GM19023 (cell line): Measurements from ENCODE around the gene CMIP.
"Not testable (repeated sequence)": the region's sequence is repeated elsewhere in the genome, so short reads cannot be mapped to it uniquely, and the experiment has no call there.

ENCODE experiments used
- ATAC-seq: cut with Tn5 transposase; IDR thresholded peaks from one replicate; pipeline ENCODE4 v1.9.1; 2021; ENCODE audit warnings: mild to moderate bottlenecking, moderate library complexity; ENCODE audit not compliant: unreplicated experiment

Gene CMIP

GRCh38 chr16:81444448-81445121 is at the start of gene CMIP:
Gene CMIP, plus strand, starts transcription at chr16:81444808.
- ATAC-seq: peak; percentile 77

- ATAC-seq: no peak
Measured at GRCh38 chr16:81394966-81395655, 49.5 kb upstream of the CMIP start.

GRCh38 chr16:81397058-81397878 is 47.3 kb upstream of the CMIP start:
- no peak for ATAC-seq

- no peak for ATAC-seq
Measured at GRCh38 chr16:81397879-81398520, 46.6 kb upstream of the CMIP start.

- ATAC-seq: no peak
Measured at GRCh38 chr16:81399909-81400308, 44.7 kb upstream of the CMIP start.

GRCh38 chr16:81401035-81401950 is 43.3 kb upstream of the CMIP start:
- ATAC-seq: no peak

GRCh38 chr16:81403208-81403600 is 41.4 kb upstream of the CMIP start:
- no peak for ATAC-seq

GRCh38 chr16:81403601-81404391 is 40.8 kb upstream of the CMIP start:
- ATAC-seq: peak; percentile 80

GRCh38 chr16:81405002-81405401 is 39.6 kb upstream of the CMIP start:
- not testable (repeated sequence) for ATAC-seq

GRCh38 chr16:81405702-81406113 is 38.9 kb upstream of the CMIP start:
- ATAC-seq: no peak

GRCh38 chr16:81408409-81408950 is 36.1 kb upstream of the CMIP start:
- ATAC-seq: no peak

GRCh38 chr16:81409016-81409556 is 35.5 kb upstream of the CMIP start:
- ATAC-seq: no peak

GRCh38 chr16:81410643-81411293 is 33.8 kb upstream of the CMIP start:
- ATAC-seq: no peak

- no peak for ATAC-seq
Measured at GRCh38 chr16:81413245-81413990, 31.2 kb upstream of the CMIP start.

- no peak for ATAC-seq
Measured at GRCh38 chr16:81415751-81416150, 28.9 kb upstream of the CMIP start.

- no peak for ATAC-seq
Measured at GRCh38 chr16:81416749-81417148, 27.9 kb upstream of the CMIP start.

GRCh38 chr16:81417210-81417609 is 27.4 kb upstream of the CMIP start:
- ATAC-seq: no peak

GRCh38 chr16:81419806-81420205 is 24.8 kb upstream of the CMIP start:
- ATAC-seq: no peak
